D721Med (cell line): Measurements from ENCODE around the gene TMEM52.

Source experiments
- DNase-seq: peaks from one replicate; pipeline ENCODE4 v3.0.0; 2011; ENCODE audit warnings: low spot score; ENCODE audit not compliant: insufficient read length
- FAIRE-seq: peaks from 2 replicates; lab custom pipeline; 2011; peaks lifted over from hg19 to GRCh38; lab: Jason Lieb, UNC
- CTCF ChIP-seq: IDR thresholded peaks from 2 replicates; pipeline ENCODE4 v1.5.1; 2012; ENCODE audit warnings: mild to moderate bottlenecking, control low read depth; ENCODE audit not compliant: insufficient read depth; ENCODE audit errors: missing control alignments

TMEM52 gene

GRCh38 chr1:1910651-1911331, 8.3 kb downstream of the TMEM52 start:
- no peak for TF ChIP-seq CTCF
- FAIRE-seq, result no peak
- DNase-seq, result no peak

- DNase-seq (no peak), FAIRE-seq (no peak)
- TF ChIP-seq CTCF, result no peak
Measured at GRCh38 chr1:1910033-1910465, 9.0 kb downstream of the TMEM52 start.

GRCh38 chr1:1908506-1908791, 10.6 kb downstream of the TMEM52 start:
- DNase-seq, result no peak

GRCh38 chr1:1907098-1907736, 11.9 kb downstream of the TMEM52 start:
- no peak for FAIRE-seq
- no peak for DNase-seq
- no peak for TF ChIP-seq CTCF

More at GRCh38 chr1:1908506-1908791, 10.6 kb downstream of the TMEM52 start:
- TF ChIP-seq CTCF, result no peak
- no peak for FAIRE-seq

- DNase-seq (peak; percentile 48), FAIRE-seq (no peak)
- TF ChIP-seq CTCF, result peak; percentile 97
Measured at GRCh38 chr1:1906185-1907097, 12.6 kb downstream of the TMEM52 start.

GRCh38 chr1:1903224-1903623, 15.9 kb downstream of the TMEM52 start:
- no peak for TF ChIP-seq CTCF
- DNase-seq (no peak), FAIRE-seq (no peak)
